Activated CD4-positive, alpha-beta T cell treated with anti-CD3 and anti-CD28 coated beads, Interleukin-10, Interleukin-2, amounts not matched to agents 100 ng/mL and 50 ng/mL, durations not matched to agents 16 hours and 8 hours (primary cell): ENCODE data around the gene CBLB.
"Not testable (repeated sequence)": the region's sequence is repeated elsewhere in the genome, so short reads cannot be mapped to it uniquely, and the experiment has no call there.

Experiments used
- DNase-seq: peaks from one replicate; pipeline ENCODE4 v3.0.0-alpha.2; 2020

The CBLB gene

GRCh38 chr3:105844704-105845103, 24.1 kb downstream of the CBLB start:
- DNase-seq = no peak

GRCh38 chr3:105843994-105844393, 24.8 kb downstream of the CBLB start:
- no peak for DNase-seq

GRCh38 chr3:105842943-105843342, 25.9 kb downstream of the CBLB start:
- DNase-seq = no peak

GRCh38 chr3:105842449-105842848, 26.4 kb downstream of the CBLB start:
- DNase-seq = no peak

- no peak for DNase-seq
Measured at GRCh38 chr3:105837947-105838346, 30.9 kb downstream of the CBLB start.

- DNase-seq = peak; percentile 71
Measured at GRCh38 chr3:105837143-105837740, 31.6 kb downstream of the CBLB start.

- DNase-seq = peak; percentile 90
Measured at GRCh38 chr3:105836533-105836932, 32.3 kb downstream of the CBLB start.

- DNase-seq = no peak
Measured at GRCh38 chr3:105835606-105836005, 33.2 kb downstream of the CBLB start.

GRCh38 chr3:105834768-105835167, 34.0 kb downstream of the CBLB start:
- no peak for DNase-seq

GRCh38 chr3:105832644-105833043, 36.2 kb downstream of the CBLB start:
- DNase-seq = peak; percentile 70

- DNase-seq = no peak
Measured at GRCh38 chr3:105830836-105831235, 38.0 kb downstream of the CBLB start.

GRCh38 chr3:105829871-105830622, 38.8 kb downstream of the CBLB start:
- DNase-seq = peak; percentile 63

GRCh38 chr3:105829229-105829628, 39.6 kb downstream of the CBLB start:
- DNase-seq = peak; percentile 60

- DNase-seq = peak; percentile 61
Measured at GRCh38 chr3:105828703-105829102, 40.1 kb downstream of the CBLB start.

- DNase-seq = peak; percentile 61
Measured at GRCh38 chr3:105827959-105828358, 40.9 kb downstream of the CBLB start.

- peak; percentile 77 for DNase-seq
Measured at GRCh38 chr3:105826778-105827634, 41.8 kb downstream of the CBLB start.

- no peak for DNase-seq
Measured at GRCh38 chr3:105824129-105824528, 44.7 kb downstream of the CBLB start.

GRCh38 chr3:105823149-105823867, 45.5 kb downstream of the CBLB start:
- peak; percentile 52 for DNase-seq

GRCh38 chr3:105822171-105823123, 46.4 kb downstream of the CBLB start:
- DNase-seq = no peak

GRCh38 chr3:105821433-105821832, 47.4 kb downstream of the CBLB start:
- no peak for DNase-seq

GRCh38 chr3:105816833-105817232, 52.0 kb downstream of the CBLB start:
- DNase-seq = no peak

- DNase-seq = not testable (repeated sequence)
Measured at GRCh38 chr3:105815331-105815730, 53.5 kb downstream of the CBLB start.
